Measurements from ENCODE around the gene NEU2. TPM values are rescaled to one million over a fixed set of nuclear protein-coding genes. Genes with fewer than 3 reads are reported as not detected.

Gene NEU2
- total RNA-seq, 1 donor from 2014 or later, result not detected

GRCh38 chr2:233060980-233061590, 28.6 kb downstream of the NEU2 start:
- no peak for DNase-seq
- no peak overlapping the region for H3K4me3 Mint-ChIP-seq (ENCODE audit: unreplicated experiment)
- H3K36me3 Mint-ChIP-seq (ENCODE audit: unreplicated experiment), result no peaks in the 10 kb centered on the region
- TF ChIP-seq, protein P1, sequence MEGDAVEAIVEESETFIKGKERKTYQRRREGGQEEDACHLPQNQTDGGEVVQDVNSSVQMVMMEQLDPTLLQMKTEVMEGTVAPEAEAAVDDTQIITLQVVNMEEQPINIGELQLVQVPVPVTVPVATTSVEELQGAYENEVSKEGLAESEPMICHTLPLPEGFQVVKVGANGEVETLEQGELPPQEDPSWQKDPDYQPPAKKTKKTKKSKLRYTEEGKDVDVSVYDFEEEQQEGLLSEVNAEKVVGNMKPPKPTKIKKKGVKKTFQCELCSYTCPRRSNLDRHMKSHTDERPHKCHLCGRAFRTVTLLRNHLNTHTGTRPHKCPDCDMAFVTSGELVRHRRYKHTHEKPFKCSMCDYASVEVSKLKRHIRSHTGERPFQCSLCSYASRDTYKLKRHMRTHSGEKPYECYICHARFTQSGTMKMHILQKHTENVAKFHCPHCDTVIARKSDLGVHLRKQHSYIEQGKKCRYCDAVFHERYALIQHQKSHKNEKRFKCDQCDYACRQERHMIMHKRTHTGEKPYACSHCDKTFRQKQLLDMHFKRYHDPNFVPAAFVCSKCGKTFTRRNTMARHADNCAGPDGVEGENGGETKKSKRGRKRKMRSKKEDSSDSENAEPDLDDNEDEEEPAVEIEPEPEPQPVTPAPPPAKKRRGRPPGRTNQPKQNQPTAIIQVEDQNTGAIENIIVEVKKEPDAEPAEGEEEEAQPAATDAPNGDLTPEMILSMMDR (IDR thresholded peaks at IDR 0.05; ENCODE audit: partially characterized antibody, unreplicated experiment), result no peak
- no peak overlapping the region for H3K27ac Mint-ChIP-seq (ENCODE audit: unreplicated experiment)
- H3K27me3 Mint-ChIP-seq (ENCODE audit: unreplicated experiment), result peaks cover 3% of the 10 kb centered on the region
- H3K4me1 Mint-ChIP-seq (ENCODE audit: low read depth, unreplicated experiment), result no peaks in the 10 kb centered on the region
- no peaks in the 10 kb centered on the region for H3K9me3 Mint-ChIP-seq (ENCODE audit: unreplicated experiment)

DNA sequence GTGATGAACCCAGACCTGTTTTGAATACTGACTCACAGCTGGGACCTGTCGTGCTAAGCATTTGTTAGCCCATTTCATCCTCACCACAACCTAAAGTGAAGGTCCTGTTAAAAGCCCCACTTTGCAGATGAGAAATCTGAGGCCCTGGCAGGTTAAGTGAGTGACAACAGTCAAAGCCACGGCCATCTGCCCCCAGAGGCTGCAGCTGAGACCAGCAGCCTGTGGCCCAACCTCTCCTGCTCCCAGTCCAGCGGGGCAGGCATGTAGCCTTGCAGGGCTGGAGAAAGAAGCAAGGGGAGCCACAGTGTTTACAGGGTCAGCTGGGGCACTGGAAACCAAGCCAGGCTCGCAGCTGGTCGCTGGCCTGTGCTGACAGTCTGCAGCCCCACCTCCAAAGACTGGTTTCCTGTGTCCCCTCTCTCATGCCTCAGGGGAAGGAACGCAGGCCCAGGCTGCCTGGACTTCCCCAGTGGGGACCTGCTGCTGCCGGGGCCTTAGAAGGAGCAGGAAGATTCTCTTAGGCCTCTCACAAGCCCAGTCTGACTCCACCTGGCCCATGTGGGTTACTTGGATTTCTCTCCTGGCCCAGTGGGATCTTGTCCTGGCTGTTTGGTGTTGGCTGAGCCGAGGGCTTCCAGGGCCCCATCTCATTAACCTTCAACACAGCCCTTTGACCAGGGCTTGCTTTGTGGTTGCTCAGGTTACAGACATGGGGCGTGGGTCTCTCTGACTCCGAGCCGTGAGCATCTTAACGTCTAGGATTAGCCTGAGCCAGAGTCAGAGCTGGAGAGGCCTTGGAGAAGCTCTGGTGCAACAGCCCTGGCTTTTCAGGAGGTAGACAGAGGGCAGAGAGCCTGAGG, 29.3 kb downstream of the NEU2 start:
- no peak overlapping the region for H3K27ac Mint-ChIP-seq (ENCODE audit: unreplicated experiment)
- H3K27me3 Mint-ChIP-seq (ENCODE audit: unreplicated experiment), result peaks cover 3% of the 10 kb centered on the region
- TF ChIP-seq, protein P1 (IDR thresholded peaks at IDR 0.05; ENCODE audit: partially characterized antibody, unreplicated experiment), result no peak
- DNase-seq, result no peak
- no peak overlapping the region for H3K4me3 Mint-ChIP-seq (ENCODE audit: unreplicated experiment)
- H3K4me1 Mint-ChIP-seq (ENCODE audit: low read depth, unreplicated experiment), result no peaks in the 10 kb centered on the region
- no peaks in the 10 kb centered on the region for H3K36me3 Mint-ChIP-seq (ENCODE audit: unreplicated experiment)
- no peaks in the 10 kb centered on the region for H3K9me3 Mint-ChIP-seq (ENCODE audit: unreplicated experiment)

GRCh38 chr2:233062451-233062850, 30.0 kb downstream of the NEU2 start:
- TF ChIP-seq, protein P1 (IDR thresholded peaks at IDR 0.05; ENCODE audit: partially characterized antibody, unreplicated experiment), result no peak
- Mint-ChIP-seq H3K9me3 (ENCODE audit: unreplicated experiment) (no peaks in the 10 kb centered on the region), H3K36me3 (ENCODE audit: unreplicated experiment) (no peaks in the 10 kb centered on the region), H3K4me3 (ENCODE audit: unreplicated experiment) (no peak overlapping the region), H3K4me1 (ENCODE audit: low read depth, unreplicated experiment) (no peaks in the 10 kb centered on the region), H3K27ac (ENCODE audit: unreplicated experiment) (no peak overlapping the region), H3K27me3 (ENCODE audit: unreplicated experiment) (peaks cover 3% of the 10 kb centered on the region)
- DNase-seq, result no peak

- TF ChIP-seq, protein P1 (IDR thresholded peaks at IDR 0.05; ENCODE audit: partially characterized antibody, unreplicated experiment), result no peak
Observed at GRCh38 chr2:233062946-233063268, 30.4 kb downstream of the NEU2 start.

More at GRCh38 chr2:233062946-233063268, 30.4 kb downstream of the NEU2 start:
- Mint-ChIP-seq H3K36me3 (ENCODE audit: unreplicated experiment) (no peaks in the 10 kb centered on the region), H3K4me1 (ENCODE audit: low read depth, unreplicated experiment) (no peaks in the 10 kb centered on the region), H3K4me3 (ENCODE audit: unreplicated experiment) (no peak overlapping the region), H3K27ac (ENCODE audit: unreplicated experiment) (no peak overlapping the region), H3K9me3 (ENCODE audit: unreplicated experiment) (no peaks in the 10 kb centered on the region), H3K27me3 (ENCODE audit: unreplicated experiment) (peaks cover 3% of the 10 kb centered on the region)
- DNase-seq, result no peak
